PC-9 (cell line): ENCODE measurements around the gene GABPB2. TPM values are rescaled to one million over a fixed set of nuclear protein-coding genes. Genes with fewer than 3 reads are reported as not detected.

Experiments used
- BruUV-seq: library from RNA; stranded (reverse); fragments of 400-500 nt; replicated peaks from 2 replicates; lab custom pipeline; 2021; lab: Mats Ljungman, UMichigan
- CTCF ChIA-PET: fragments of 300-600 bp; sonication (Branson Sonifier 250); formaldehyde crosslinking; loops from one replicate; lab custom pipeline; 2022; ENCODE audit warnings: antibody characterized with exemption; lab: Charles Lee
- POLR2A ChIA-PET: fragments of 300-600 bp; sonication (Branson Sonifier 250); formaldehyde crosslinking; loops from one replicate; lab custom pipeline; 2022; ENCODE audit warnings: antibody characterized with exemption; ENCODE audit not compliant: unreplicated experiment; lab: Charles Lee
- DNase-seq, 2 experiments: peaks; one replicate each; pipeline versions ENCODE4 v3.0.0 to v3.0.0-alpha.2; 2015 to 2022; ENCODE audit warnings: mixed read lengths in 1 of 2
- H2AFZ ChIP-seq: fragments of 200-600 bp; sonication (generic); 2 replicates; pipeline ENCODE4 v1.8.1; 2017; ENCODE audit warnings: antibody characterized with exemption
- H3F3A ChIP-seq: fragments of 200-600 bp; sonication (generic); 2 replicates; pipeline ENCODE4 v1.8.1; 2017; ENCODE audit warnings: antibody characterized with exemption, mild to moderate bottlenecking, low read depth; ENCODE audit not compliant: insufficient read depth
- H3K27ac ChIP-seq: fragments of 200-600 bp; sonication (generic); 2 replicates; pipeline ENCODE4 v1.6.1; 2016; ENCODE audit warnings: mixed run types
- H3K27me3 ChIP-seq: fragments of 200-600 bp; sonication (generic); 2 replicates; pipeline ENCODE4 v1.6.1; 2016; ENCODE audit warnings: low read depth, mixed run types; ENCODE audit not compliant: insufficient read depth
- H3K36me3 ChIP-seq: fragments of 200-600 bp; sonication (generic); 2 replicates; pipeline ENCODE4 v1.6.1; 2016; ENCODE audit warnings: low read depth, mixed run types
- H3K4me1 ChIP-seq: fragments of 200-600 bp; sonication (generic); replicated peaks from 2 replicates; pipeline ENCODE4 v1.6.1; 2016; ENCODE audit warnings: mixed run types; ENCODE audit not compliant: insufficient read depth
- H3K4me2 ChIP-seq: fragments of 200-600 bp; sonication (generic); 2 replicates; pipeline ENCODE4 v1.6.1; 2017; ENCODE audit warnings: mixed run types
- H3K4me3 ChIP-seq: fragments of 200-600 bp; sonication (generic); 2 replicates; pipeline ENCODE4 v1.6.1; 2016; ENCODE audit warnings: mixed run types
- H3K79me2 ChIP-seq: fragments of 200-600 bp; sonication (generic); 2 replicates; pipeline ENCODE4 v1.6.1; 2017; ENCODE audit warnings: low read depth, mixed run types
- H3K9me2 ChIP-seq: fragments of 200-600 bp; sonication (generic); 2 replicates; pipeline ENCODE4 v1.8.1; 2017; ENCODE audit warnings: mild to moderate bottlenecking; ENCODE audit not compliant: insufficient read depth
- H3K9me3 ChIP-seq: fragments of 200-600 bp; sonication (generic); 2 replicates; pipeline ENCODE4 v1.8.1; 2016; ENCODE audit warnings: low read depth; ENCODE audit not compliant: insufficient read depth
- H4K20me1 ChIP-seq: fragments of 200-600 bp; sonication (generic); 2 replicates; pipeline ENCODE4 v1.8.1; 2017; ENCODE audit not compliant: insufficient read depth
- EZH2 ChIP-seq: fragments of 200-600 bp; sonication (generic); IDR thresholded peaks from 2 replicates; pipeline ENCODE4 v1.8.0; 2017; ENCODE audit warnings: antibody characterized with exemption, low read depth
- intact Hi-C: fragments of 100-400 bp; cut with micrococcal nuclease; formaldehyde crosslinking; loops from one replicate; pipeline ENCODE4 v1.10.0; 2022; ENCODE audit not compliant: unreplicated experiment
- total RNA-seq: library from RNA; stranded (reverse); gene quantifications from 2 replicates; pipeline ENCODE4 v1.2.3, GENCODE V29; 2021
- TF ChIP-seq, protein P1 (sequence below): fragments of 200-600 bp; sonication (generic); conservative IDR thresholded peaks from 2 replicates; pipeline ENCODE4 v1.6.1; 2017; ENCODE audit warnings: mixed run types, antibody characterized with exemption, mild to moderate bottlenecking, moderate library complexity

Gene GABPB2
- total RNA-seq, 1 experiment from 2014 or later = 6.6 TPM

DNA sequence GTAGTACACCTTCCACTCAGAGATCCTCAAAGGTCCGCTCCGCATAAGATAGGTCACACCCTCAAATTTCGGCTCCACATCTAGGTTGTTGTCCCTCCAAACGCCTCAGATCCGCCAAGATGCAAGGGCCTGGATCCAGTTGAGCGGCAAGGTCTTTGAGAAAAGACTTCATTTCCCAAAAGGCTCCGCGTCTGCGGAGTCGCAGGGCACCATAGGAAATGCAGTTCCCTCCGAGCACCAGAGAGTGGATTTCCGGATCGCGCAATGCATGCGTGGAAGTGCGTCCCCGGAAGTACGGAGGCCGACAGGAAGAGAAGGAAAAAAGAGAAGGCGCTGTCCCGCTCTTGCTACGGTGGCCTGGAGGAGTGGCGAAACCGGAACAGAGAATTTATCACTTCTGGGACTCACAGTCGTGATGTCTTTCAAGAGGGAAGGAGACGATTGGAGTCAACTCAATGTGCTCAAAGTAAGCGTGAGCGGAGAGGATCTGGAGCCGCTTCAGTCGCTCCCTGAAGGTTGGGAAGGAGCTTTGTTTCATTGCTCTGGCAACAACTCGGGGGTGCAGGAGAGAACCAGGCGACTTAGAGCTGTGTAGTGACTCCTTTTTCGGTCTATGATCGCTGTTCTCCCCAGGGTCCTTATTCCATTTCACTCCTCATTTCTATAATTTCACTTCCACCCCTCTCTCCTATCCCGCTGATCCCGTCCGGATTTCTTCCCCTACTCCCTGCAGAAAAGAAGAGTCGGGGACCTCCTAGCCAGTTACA, 95.4 kb downstream of the GABPB2 start, which contains the start of the genes LYSMD1 and SCNM1:
Gene LYSMD1, minus strand, starts transcription at position 165 of the 767 bp plus-strand sequence. CDS start 644 bp downstream, outside the sequence.
Gene SCNM1, plus strand, starts transcription at position 407 of the 767 bp plus-strand sequence. Its CDS starts 9 bp downstream, at position 416.
- H2AFZ ChIP-seq = peak within 1 kb of the TSS; percentile 90
- H3K4me1 ChIP-seq = peaks cover 15% of the 10 kb centered on the region; the same call in 1 of the 2 replicates
- H3K4me2 ChIP-seq = peak within 1 kb of the TSS; percentile 96
- no peaks in the 10 kb centered on the region for H3K27me3 ChIP-seq
- CTCF ChIA-PET = interaction anchor here (1.2 kb wide), 1 partner anchor 66 kb away, joined by 3 read pairs; no protein-coding TSS in a partner anchor
- no peaks in the 10 kb centered on the region for H4K20me1 ChIP-seq
- POLR2A ChIA-PET = interaction anchor here (0.6 to 0.8 kb wide), 2 partner anchors 24 to 208 kb away, joined by 3 to 21 read pairs; partner anchors contain the start of gene VPS72
- H3K36me3 ChIP-seq = no peaks in the 10 kb centered on the region
- H3K27ac ChIP-seq = peak within 1 kb of the TSS; percentile 66
- no peaks in the 10 kb centered on the region for H3K9me3 ChIP-seq
- peaks cover 6% of the 10 kb centered on the region; the same call in 1 of the 2 replicates for H3F3A ChIP-seq
- no peaks in the 10 kb centered on the region for H3K9me2 ChIP-seq
- no peak for TF ChIP-seq EZH2
- TF ChIP-seq, protein P1, sequence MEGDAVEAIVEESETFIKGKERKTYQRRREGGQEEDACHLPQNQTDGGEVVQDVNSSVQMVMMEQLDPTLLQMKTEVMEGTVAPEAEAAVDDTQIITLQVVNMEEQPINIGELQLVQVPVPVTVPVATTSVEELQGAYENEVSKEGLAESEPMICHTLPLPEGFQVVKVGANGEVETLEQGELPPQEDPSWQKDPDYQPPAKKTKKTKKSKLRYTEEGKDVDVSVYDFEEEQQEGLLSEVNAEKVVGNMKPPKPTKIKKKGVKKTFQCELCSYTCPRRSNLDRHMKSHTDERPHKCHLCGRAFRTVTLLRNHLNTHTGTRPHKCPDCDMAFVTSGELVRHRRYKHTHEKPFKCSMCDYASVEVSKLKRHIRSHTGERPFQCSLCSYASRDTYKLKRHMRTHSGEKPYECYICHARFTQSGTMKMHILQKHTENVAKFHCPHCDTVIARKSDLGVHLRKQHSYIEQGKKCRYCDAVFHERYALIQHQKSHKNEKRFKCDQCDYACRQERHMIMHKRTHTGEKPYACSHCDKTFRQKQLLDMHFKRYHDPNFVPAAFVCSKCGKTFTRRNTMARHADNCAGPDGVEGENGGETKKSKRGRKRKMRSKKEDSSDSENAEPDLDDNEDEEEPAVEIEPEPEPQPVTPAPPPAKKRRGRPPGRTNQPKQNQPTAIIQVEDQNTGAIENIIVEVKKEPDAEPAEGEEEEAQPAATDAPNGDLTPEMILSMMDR = no peak
- peak; percentile 94 to 96 for DNase-seq
- BruUV-seq = TSS peak; percentile 78
- H3K4me3 ChIP-seq = peak within 1 kb of the TSS; percentile 64
- peaks cover 28% of the 10 kb centered on the region for H3K79me2 ChIP-seq
- intact Hi-C loops = loop anchor here (1.0 to 5.0 kb wide), 2 partner anchors 20 to 159 kb away; partner anchors contain the start of genes MINDY1, PRUNE1 and SEMA6C

DNA sequence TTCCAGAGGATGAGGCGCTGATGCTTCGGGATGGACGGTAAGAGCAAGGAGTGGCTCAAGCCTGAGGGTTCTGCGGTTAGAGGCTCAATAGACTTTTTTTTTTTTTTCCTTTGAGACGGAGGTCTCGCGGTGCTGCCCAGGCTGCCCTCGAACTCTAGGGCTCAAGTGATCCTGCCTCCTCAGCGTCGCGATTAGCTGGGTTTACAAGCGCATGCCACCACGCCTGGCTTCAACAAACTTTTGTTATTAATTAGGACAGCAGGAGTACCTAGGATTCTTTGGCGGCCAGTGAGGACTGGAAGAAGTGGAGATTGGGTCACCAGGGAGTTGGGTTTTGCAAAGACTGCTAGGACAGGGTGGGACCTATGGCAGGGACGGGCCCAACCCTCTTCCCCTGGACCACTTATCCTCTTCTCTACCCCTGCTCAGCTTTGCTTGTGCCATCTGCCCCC, 96.0 kb downstream of the GABPB2 start:
- Histone ChIP-seq H3K27me3 (no peaks in the 10 kb centered on the region), H3K9me2 (no peaks in the 10 kb centered on the region), H4K20me1 (no peaks in the 10 kb centered on the region), H3K4me2 (peak overlapping the region; percentile 96), H3K79me2 (peaks cover 28% of the 10 kb centered on the region), H2AFZ (peak overlapping the region; percentile 90), H3K4me3 (peak overlapping the region; percentile 64), H3K36me3 (no peaks in the 10 kb centered on the region), H3F3A (peaks cover 6% of the 10 kb centered on the region; the same call in 1 of the 2 replicates), H3K4me1 (peaks cover 15% of the 10 kb centered on the region; the same call in 1 of the 2 replicates), H3K27ac (peak overlapping the region; percentile 66), H3K9me3 (no peaks in the 10 kb centered on the region)
- CTCF ChIA-PET = interaction anchor here (1.2 kb wide), 1 partner anchor 67 kb away, joined by 3 read pairs; no protein-coding TSS in a partner anchor
- intact Hi-C loops = loop anchor here (5.0 kb wide), 1 partner anchor 159 kb away; the partner anchor contains the start of genes MINDY1 and PRUNE1
- DNase-seq = peak; percentile 47 to 67
- TF ChIP-seq, protein P1 = no peak
- no peak for TF ChIP-seq EZH2
- POLR2A ChIA-PET = interaction anchor here (0.6 to 0.8 kb wide), 4 partner anchors 23 to 904 kb away, joined by 3 to 13 read pairs (median 4); partner anchors contain the start of gene VPS72
- BruUV-seq = no TSS peak

DNA sequence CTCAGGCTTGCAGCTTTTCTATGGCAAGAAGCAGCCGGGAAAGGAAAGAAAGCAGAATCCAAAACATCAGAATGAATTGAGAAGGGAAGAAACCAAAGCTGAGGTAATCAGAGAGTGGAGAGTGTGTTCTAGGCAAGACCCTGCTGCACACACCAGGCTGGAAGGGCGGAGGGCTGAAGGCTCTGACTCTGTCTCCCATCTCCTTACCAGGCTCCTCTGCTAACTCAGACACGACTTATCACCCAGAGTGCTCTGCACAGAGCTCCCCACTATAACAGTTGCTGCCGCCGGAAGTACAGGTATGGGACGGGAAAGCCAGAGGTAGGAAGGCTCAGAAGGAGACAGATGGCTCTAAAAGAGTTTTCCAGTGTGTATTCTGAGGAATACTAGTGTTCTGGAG, 96.6 kb downstream of the GABPB2 start:
- Histone ChIP-seq H2AFZ (no peak overlapping the region), H3K36me3 (no peaks in the 10 kb centered on the region), H3K4me3 (peak overlapping the region; percentile 64; the same call in 1 of the 2 replicates), H3K27me3 (no peaks in the 10 kb centered on the region), H3K4me2 (peak overlapping the region; percentile 96), H3F3A (peaks cover 6% of the 10 kb centered on the region; the same call in 1 of the 2 replicates), H3K9me3 (no peaks in the 10 kb centered on the region), H3K4me1 (peaks cover 15% of the 10 kb centered on the region; the same call in 1 of the 2 replicates), H3K27ac (peak overlapping the region; percentile 66; the same call in 1 of the 2 replicates), H4K20me1 (no peaks in the 10 kb centered on the region), H3K79me2 (peaks cover 28% of the 10 kb centered on the region), H3K9me2 (no peaks in the 10 kb centered on the region)
- intact Hi-C loops = loop anchor here (5.0 kb wide), 1 partner anchor 160 kb away; the partner anchor contains the start of genes MINDY1 and PRUNE1
- ChIA-PET POLR2A (interaction anchor here (0.6 to 0.7 kb wide), 3 partner anchors 123 to 905 kb away, joined by 3 to 13 read pairs (median 4); no protein-coding TSS in a partner anchor), CTCF (interaction anchor here (1.2 kb wide), 1 partner anchor 67 kb away, joined by 3 read pairs; no protein-coding TSS in a partner anchor)
- no peak for DNase-seq
- BruUV-seq = no TSS peak
- no peak for TF ChIP-seq EZH2
- TF ChIP-seq, protein P1 = no peak
